ENCODE data around the gene GPR108. TPM values are rescaled to one million over a fixed set of nuclear protein-coding genes. Genes with fewer than 3 reads are reported as not detected.

Gene GPR108
- total RNA-seq, 2 donors from 2014 or later, result 61.4 to 67.2 TPM

DNA sequence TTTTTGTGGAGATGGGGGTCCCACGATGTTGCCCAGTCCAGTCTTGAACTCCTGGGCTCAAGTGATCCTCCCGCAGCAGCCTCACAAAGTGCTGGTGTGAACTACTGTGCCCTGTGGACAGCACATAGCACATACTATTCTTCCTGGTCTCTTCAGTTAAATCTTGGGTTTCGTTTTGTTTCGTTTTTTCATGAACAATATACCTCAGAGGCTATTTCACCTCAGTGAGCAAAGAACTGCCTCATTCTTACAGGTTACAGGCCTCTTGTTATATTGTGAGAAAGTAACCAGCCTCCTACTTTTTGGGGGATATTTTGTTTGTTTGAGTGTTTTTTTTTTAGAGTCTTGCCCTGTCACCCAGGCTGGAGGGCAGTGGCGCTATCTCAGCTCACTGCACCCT is 15.6 kb downstream of the GPR108 start:
- 80 to 96% methylated on average over 1 to 5 of the region's 5 CpGs for WGBS, 2 experiments (ENCODE audit: insufficient coverage in 1 of 2, insufficient read length in 1 of 2)

DNA sequence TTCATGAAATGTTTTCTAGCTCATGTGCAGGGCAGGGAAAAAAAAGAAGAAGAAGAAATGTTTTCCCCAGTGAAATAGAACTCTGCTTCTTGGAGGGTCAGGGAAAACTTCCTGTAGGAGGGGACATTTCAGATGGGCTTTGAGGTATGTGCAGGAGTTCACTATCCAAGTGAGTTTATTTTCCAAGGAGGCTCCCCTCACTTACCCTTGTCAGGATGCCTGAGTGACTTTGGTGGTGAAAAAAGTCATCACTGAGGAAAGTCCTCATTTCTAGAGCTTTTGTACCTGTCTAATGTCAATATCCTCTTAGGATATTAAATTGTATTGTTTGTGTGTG is 16.3 kb downstream of the GPR108 start:
- Mint-ChIP-seq H3K4me1 (peaks cover 10% of the 10 kb centered on the region), H3K4me3 (no peak overlapping the region), H3K36me3 (ENCODE audit: low read depth) (no peaks in the 10 kb centered on the region), H3K27ac (no peak overlapping the region), H3K27me3 (ENCODE audit: insufficient read depth) (peaks cover 4% of the 10 kb centered on the region), H3K9me3 (peaks cover 10% of the 10 kb centered on the region)
- Histone ChIP-seq H3K4me3 (ENCODE audit: low read length) (no peak overlapping the region), H3K9me3 (ENCODE audit: control insufficient read depth, low read length) (peaks cover 5% of the 10 kb centered on the region), H3K4me1 (ENCODE audit: control insufficient read depth, insufficient read depth, low read length) (no peaks in the 10 kb centered on the region), H3K36me3 (ENCODE audit: control insufficient read depth, insufficient read depth, low read length) (no peaks in the 10 kb centered on the region), H3K9ac (ENCODE audit: extremely low read depth, low read length, poor library complexity, severe bottlenecking) (no peak overlapping the region), H3K27me3 (ENCODE audit: control insufficient read depth, insufficient read depth, low read length, poor library complexity, severe bottlenecking) (no peaks in the 10 kb centered on the region), H3K27ac (ENCODE audit: low read depth, low read length) (no peak overlapping the region)
- DNase-seq, result no peak
- no peak for TF ChIP-seq CTCF (conservative IDR thresholded peaks at IDR 0.05)

More for the DNA sequence above, 15.6 kb downstream of the GPR108 start:
- Mint-ChIP-seq H3K4me3 (no peak overlapping the region), H3K27ac (no peak overlapping the region), H3K27me3 (ENCODE audit: insufficient read depth) (peaks cover 4% of the 10 kb centered on the region), H3K36me3 (ENCODE audit: low read depth) (no peaks in the 10 kb centered on the region), H3K4me1 (peaks cover 10% of the 10 kb centered on the region), H3K9me3 (peaks cover 10% of the 10 kb centered on the region)
- Histone ChIP-seq H3K9me3 (ENCODE audit: control insufficient read depth, low read length) (peaks cover 5% of the 10 kb centered on the region), H3K27ac (ENCODE audit: low read depth, low read length) (no peak overlapping the region), H3K27me3 (ENCODE audit: control insufficient read depth, insufficient read depth, low read length, poor library complexity, severe bottlenecking) (no peaks in the 10 kb centered on the region), H3K4me1 (ENCODE audit: control insufficient read depth, insufficient read depth, low read length) (no peaks in the 10 kb centered on the region), H3K4me3 (ENCODE audit: low read length) (no peak overlapping the region), H3K9ac (ENCODE audit: extremely low read depth, low read length, poor library complexity, severe bottlenecking) (no peak overlapping the region), H3K36me3 (ENCODE audit: control insufficient read depth, insufficient read depth, low read length) (no peaks in the 10 kb centered on the region)
- no peak for TF ChIP-seq CTCF (conservative IDR thresholded peaks at IDR 0.05)
- DNase-seq, result no peak

GRCh38 chr19:6720369-6721137 is 16.8 kb downstream of the GPR108 start, which contains the start of gene C3:
Gene C3 (minus strand): TSS chr19:6720650. CDS start chr19:6720589, 61 bp downstream.
- 90% methylated on average over 2 to 3 of the region's 4 CpGs for WGBS, 2 experiments (ENCODE audit: insufficient coverage in 1 of 2, insufficient read length in 1 of 2)
- Mint-ChIP-seq H3K27ac (no peak within 1 kb of the TSS), H3K9me3 (peaks cover 10% of the 10 kb centered on the region), H3K4me3 (no peak within 1 kb of the TSS), H3K4me1 (peaks cover 10% of the 10 kb centered on the region), H3K36me3 (ENCODE audit: low read depth) (no peaks in the 10 kb centered on the region), H3K27me3 (ENCODE audit: insufficient read depth) (peaks cover 5% of the 10 kb centered on the region)
- Histone ChIP-seq H3K4me3 (ENCODE audit: low read length) (no peak within 1 kb of the TSS), H3K4me1 (ENCODE audit: control insufficient read depth, insufficient read depth, low read length) (no peaks in the 10 kb centered on the region), H3K27ac (ENCODE audit: low read depth, low read length) (no peak within 1 kb of the TSS), H3K36me3 (ENCODE audit: control insufficient read depth, insufficient read depth, low read length) (no peaks in the 10 kb centered on the region), H3K9ac (ENCODE audit: extremely low read depth, low read length, poor library complexity, severe bottlenecking) (no peak within 1 kb of the TSS), H3K27me3 (ENCODE audit: control insufficient read depth, insufficient read depth, low read length, poor library complexity, severe bottlenecking) (no peaks in the 10 kb centered on the region), H3K9me3 (ENCODE audit: control insufficient read depth, low read length) (peaks cover 5% of the 10 kb centered on the region)
- DNase-seq, result no peak
- no peak for TF ChIP-seq CTCF (conservative IDR thresholded peaks at IDR 0.05)
